Fibroblast of skin of right quadriceps (primary cell): Measurements from ENCODE around the gene SH3GL2.
"Not testable (repeated sequence)": the region's sequence is repeated elsewhere in the genome, so short reads cannot be mapped to it uniquely, and the experiment has no call there.

ENCODE experiments used
- DNase-seq: peaks from one replicate; pipeline ENCODE4 v3.0.0-alpha.2; 2013

Gene SH3GL2

GRCh38 chr9:17760250-17760649 lies 181.4 kb downstream of the SH3GL2 start:
- no peak for DNase-seq

GRCh38 chr9:17761984-17762676 lies 183.3 kb downstream of the SH3GL2 start:
- DNase-seq, result no peak

GRCh38 chr9:17764306-17764705 lies 185.4 kb downstream of the SH3GL2 start:
- no peak for DNase-seq

- DNase-seq, result not testable (repeated sequence)
These were observed 186.3 kb downstream of the SH3GL2 start for GRCh38 chr9:17765131-17765530.

- no peak for DNase-seq
These were observed 193.4 kb downstream of the SH3GL2 start for GRCh38 chr9:17772223-17772622.

GRCh38 chr9:17775656-17776055 lies 196.8 kb downstream of the SH3GL2 start:
- no peak for DNase-seq

GRCh38 chr9:17776735-17777134 lies 197.9 kb downstream of the SH3GL2 start:
- no peak for DNase-seq

GRCh38 chr9:17777465-17777864 lies 198.6 kb downstream of the SH3GL2 start:
- no peak for DNase-seq

GRCh38 chr9:17782430-17783149 lies 203.7 kb downstream of the SH3GL2 start:
- DNase-seq, result no peak

- DNase-seq, result no peak
These were observed 204.4 kb downstream of the SH3GL2 start for GRCh38 chr9:17783227-17783626.

GRCh38 chr9:17789316-17789715 lies 210.4 kb downstream of the SH3GL2 start:
- DNase-seq, result no peak

GRCh38 chr9:17793713-17794622 lies 215.1 kb downstream of the SH3GL2 start:
- no peak for DNase-seq

- no peak for DNase-seq
These were observed 216.9 kb downstream of the SH3GL2 start for GRCh38 chr9:17795744-17796143.

GRCh38 chr9:17799369-17799768 lies 220.5 kb downstream of the SH3GL2 start:
- no peak for DNase-seq

- no peak for DNase-seq
These were observed 221.6 kb downstream of the SH3GL2 start for GRCh38 chr9:17800418-17800817.

- no peak for DNase-seq
These were observed 223.5 kb downstream of the SH3GL2 start for GRCh38 chr9:17802249-17802857.

GRCh38 chr9:17807613-17808282 lies 228.9 kb downstream of the SH3GL2 start:
- no peak for DNase-seq

GRCh38 chr9:17810317-17810716 lies 231.5 kb downstream of the SH3GL2 start:
- DNase-seq, result no peak

GRCh38 chr9:17810728-17811571 lies 232.1 kb downstream of the SH3GL2 start:
- peak; percentile 50 for DNase-seq

- DNase-seq, result no peak
These were observed 234.9 kb downstream of the SH3GL2 start for GRCh38 chr9:17813798-17814197.

GRCh38 chr9:17816431-17817027 lies 237.7 kb downstream of the SH3GL2 start:
- peak; percentile 77 for DNase-seq
